ENCODE results near the gene CREBBP. TPM values are rescaled to one million over a fixed set of nuclear protein-coding genes. Genes with fewer than 3 reads are reported as not detected.

The CREBBP gene
- polyA plus RNA-seq, 1 experiment = 6.6 TPM

DNA sequence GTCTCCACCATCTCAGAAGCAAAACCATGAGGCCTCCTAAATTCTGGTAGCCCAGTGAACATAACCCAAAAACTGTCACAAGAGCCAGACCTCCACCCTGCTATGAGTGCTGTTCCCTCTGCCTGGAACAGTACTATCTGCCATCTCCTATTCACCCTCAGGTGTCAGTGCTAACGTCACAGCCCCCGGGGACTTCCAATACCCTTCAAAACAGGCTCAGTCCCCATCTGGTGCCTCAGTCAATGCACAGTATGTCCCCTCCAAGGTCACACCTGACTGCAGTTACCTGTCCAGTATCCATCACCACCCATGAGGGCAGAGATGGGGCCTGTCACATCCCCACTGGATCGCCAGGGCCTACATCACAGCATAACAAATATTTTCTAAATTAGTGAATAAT, 11.5 kb downstream of the CREBBP start:
- Histone ChIP-seq H3K4me3 (ENCODE audit: low read depth, low read length) (no peak overlapping the region), H3K36me3 (ENCODE audit: control insufficient read depth, insufficient read depth, low read length) (no peaks in the 10 kb centered on the region), H3K27me3 (ENCODE audit: control insufficient read depth, insufficient read depth, low read length) (no peaks in the 10 kb centered on the region)
- no peak for DNase-seq (ENCODE audit: low read depth)
- ChIA-PET POLR2A (no interaction called here), CTCF (no interaction called here)
- TF ChIP-seq, protein P1, sequence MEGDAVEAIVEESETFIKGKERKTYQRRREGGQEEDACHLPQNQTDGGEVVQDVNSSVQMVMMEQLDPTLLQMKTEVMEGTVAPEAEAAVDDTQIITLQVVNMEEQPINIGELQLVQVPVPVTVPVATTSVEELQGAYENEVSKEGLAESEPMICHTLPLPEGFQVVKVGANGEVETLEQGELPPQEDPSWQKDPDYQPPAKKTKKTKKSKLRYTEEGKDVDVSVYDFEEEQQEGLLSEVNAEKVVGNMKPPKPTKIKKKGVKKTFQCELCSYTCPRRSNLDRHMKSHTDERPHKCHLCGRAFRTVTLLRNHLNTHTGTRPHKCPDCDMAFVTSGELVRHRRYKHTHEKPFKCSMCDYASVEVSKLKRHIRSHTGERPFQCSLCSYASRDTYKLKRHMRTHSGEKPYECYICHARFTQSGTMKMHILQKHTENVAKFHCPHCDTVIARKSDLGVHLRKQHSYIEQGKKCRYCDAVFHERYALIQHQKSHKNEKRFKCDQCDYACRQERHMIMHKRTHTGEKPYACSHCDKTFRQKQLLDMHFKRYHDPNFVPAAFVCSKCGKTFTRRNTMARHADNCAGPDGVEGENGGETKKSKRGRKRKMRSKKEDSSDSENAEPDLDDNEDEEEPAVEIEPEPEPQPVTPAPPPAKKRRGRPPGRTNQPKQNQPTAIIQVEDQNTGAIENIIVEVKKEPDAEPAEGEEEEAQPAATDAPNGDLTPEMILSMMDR (IDR thresholded peaks at IDR 0.05; ENCODE audit: insufficient read depth, low read depth, low read length) = no peak

DNA sequence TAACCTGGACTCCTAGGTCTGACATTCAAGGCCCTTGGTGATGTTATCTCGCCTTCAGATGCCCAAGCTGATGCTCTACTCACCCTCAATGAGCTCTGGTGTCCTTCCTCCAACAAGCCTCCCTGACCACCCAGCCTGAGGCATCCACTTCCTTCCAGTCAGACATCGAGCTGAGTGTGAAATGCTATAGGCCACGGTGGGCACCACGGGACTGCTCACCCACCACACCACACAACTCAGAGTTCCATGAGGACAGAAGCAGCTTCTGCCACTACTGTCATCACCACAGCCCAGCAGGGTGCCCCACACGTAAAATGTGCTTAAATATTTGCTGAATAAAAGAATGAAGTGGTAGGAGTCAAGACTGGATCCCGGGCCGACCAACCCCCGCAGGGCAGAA, 12.0 kb downstream of the CREBBP start:
- TF ChIP-seq, protein P1 (IDR thresholded peaks at IDR 0.05; ENCODE audit: insufficient read depth, low read depth, low read length) = no peak
- ChIA-PET POLR2A (no interaction called here), CTCF (interaction anchor here (0.7 to 1.1 kb wide), 2 partner anchors 11 to 71 kb away, joined by 3 to 6 read pairs; no protein-coding TSS in a partner anchor)
- H3K36me3 ChIP-seq (ENCODE audit: control insufficient read depth, insufficient read depth, low read length) = no peaks in the 10 kb centered on the region
- DNase-seq (ENCODE audit: low read depth) = no peak
- no peak overlapping the region for H3K4me3 ChIP-seq (ENCODE audit: low read depth, low read length)
- no peaks in the 10 kb centered on the region for H3K27me3 ChIP-seq (ENCODE audit: control insufficient read depth, insufficient read depth, low read length)

DNA sequence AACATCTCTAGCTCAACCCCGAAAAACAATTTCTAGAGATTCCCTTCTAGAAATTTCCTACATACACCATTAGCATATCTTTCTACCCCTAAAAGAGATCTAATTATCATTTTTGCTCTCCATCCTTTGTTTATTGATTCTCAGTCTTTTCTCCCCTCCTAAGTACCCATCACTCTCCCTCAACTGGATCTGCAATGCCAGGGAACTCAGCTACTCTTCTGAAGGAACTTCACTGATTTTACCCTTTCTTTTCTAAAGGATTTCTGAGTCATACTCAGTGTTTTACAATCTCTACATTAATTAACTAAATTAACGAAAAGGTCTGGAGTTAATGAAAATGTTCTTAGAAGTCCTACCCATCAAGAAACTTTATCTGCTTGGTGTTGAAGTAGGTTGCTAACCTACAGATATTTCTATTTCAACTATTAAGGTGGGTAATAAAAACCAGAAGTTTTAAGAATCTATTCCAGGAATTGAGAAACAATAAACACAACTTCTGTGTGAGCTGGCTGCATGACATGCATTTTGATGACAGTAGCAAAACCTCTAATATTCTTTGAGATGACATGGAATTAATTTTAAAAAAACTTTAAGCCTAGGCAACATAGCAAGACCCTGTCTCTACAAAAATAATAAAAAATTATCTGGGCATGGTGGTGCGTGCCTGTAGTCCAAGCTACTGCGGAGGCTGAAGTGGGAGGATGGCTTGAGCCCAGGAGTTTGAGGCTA, 13.6 kb downstream of the CREBBP start:
- ChIA-PET CTCF (interaction anchor here (1.0 to 1.2 kb wide), 2 partner anchors 17 to 387 kb away, joined by 3 read pairs; no protein-coding TSS in a partner anchor), POLR2A (no interaction called here)
- TF ChIP-seq, protein P1 (IDR thresholded peaks at IDR 0.05; ENCODE audit: insufficient read depth, low read depth, low read length) = no peak
- DNase-seq (ENCODE audit: low read depth) = no peak
- no peaks in the 10 kb centered on the region for H3K27me3 ChIP-seq (ENCODE audit: control insufficient read depth, insufficient read depth, low read length)
- no peaks in the 10 kb centered on the region for H3K36me3 ChIP-seq (ENCODE audit: control insufficient read depth, insufficient read depth, low read length)
- no peak overlapping the region for H3K4me3 ChIP-seq (ENCODE audit: low read depth, low read length)

DNA sequence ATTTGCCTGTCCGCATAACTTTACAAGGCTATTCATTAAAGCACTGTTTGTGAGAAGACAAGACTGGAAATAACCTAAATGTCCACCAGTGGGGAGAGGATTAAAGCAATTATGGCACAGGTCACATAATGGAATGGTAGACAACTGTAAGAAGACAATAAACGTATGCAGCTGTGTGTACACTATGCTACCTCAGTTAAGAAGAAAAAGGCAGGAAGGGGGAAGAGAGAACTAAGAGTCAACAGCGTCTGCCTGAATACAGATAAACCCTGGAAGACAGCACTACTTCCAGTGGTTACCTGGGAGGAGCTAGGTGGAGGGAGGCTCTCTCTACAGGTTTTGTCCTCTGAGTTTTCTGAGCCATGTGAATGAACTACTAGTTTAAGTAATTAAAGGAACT, 15.3 kb downstream of the CREBBP start:
- ChIA-PET POLR2A (interaction anchor here (0.5 kb wide), 1 partner anchor 16 kb away, joined by 26 read pairs; no protein-coding TSS in a partner anchor), CTCF (interaction anchor here (0.5 kb wide), 1 partner anchor 481 kb away, joined by 3 read pairs; no protein-coding TSS in a partner anchor)
- H3K4me3 ChIP-seq (ENCODE audit: low read depth, low read length) = no peak overlapping the region
- no peak for DNase-seq (ENCODE audit: low read depth)
- H3K36me3 ChIP-seq (ENCODE audit: control insufficient read depth, insufficient read depth, low read length) = no peaks in the 10 kb centered on the region
- TF ChIP-seq, protein P1 (IDR thresholded peaks at IDR 0.05; ENCODE audit: insufficient read depth, low read depth, low read length) = no peak
- no peaks in the 10 kb centered on the region for H3K27me3 ChIP-seq (ENCODE audit: control insufficient read depth, insufficient read depth, low read length)

DNA sequence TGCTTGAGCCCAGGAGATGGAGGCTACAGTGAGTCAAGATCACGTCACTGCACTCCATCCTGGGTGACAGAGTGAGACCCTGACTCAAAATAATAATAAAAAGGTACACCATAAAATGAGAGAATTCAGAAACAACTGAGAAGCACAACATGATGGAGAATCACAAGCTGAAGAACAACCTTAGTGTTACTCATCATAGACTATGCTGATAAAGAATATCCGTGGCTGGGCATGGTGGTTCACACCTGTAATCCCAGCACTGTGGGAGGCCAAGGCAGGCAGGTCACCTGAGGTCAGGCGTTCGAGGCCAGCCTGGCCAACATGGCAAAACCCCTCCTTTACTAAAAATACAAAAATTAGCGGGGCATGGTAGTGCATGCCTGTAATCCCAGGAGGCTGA, 16.0 kb downstream of the CREBBP start:
- H3K36me3 ChIP-seq (ENCODE audit: control insufficient read depth, insufficient read depth, low read length) = no peaks in the 10 kb centered on the region; the same call in 1 of the 2 replicates
- ChIA-PET CTCF (no interaction called here), POLR2A (no interaction called here)
- H3K27me3 ChIP-seq (ENCODE audit: control insufficient read depth, insufficient read depth, low read length) = no peaks in the 10 kb centered on the region
- no peak overlapping the region for H3K4me3 ChIP-seq (ENCODE audit: low read depth, low read length)
- TF ChIP-seq, protein P1 (IDR thresholded peaks at IDR 0.05; ENCODE audit: insufficient read depth, low read depth, low read length) = no peak
- DNase-seq (ENCODE audit: low read depth) = no peak

Data from BJ (cell line).